ENCODE measurements around the gene NCDN. TPM values are rescaled to one million over a fixed set of nuclear protein-coding genes. Genes with fewer than 3 reads are reported as not detected.

Gene NCDN
- total RNA-seq, 1 donor from 2014 or later: 26.1 TPM

DNA sequence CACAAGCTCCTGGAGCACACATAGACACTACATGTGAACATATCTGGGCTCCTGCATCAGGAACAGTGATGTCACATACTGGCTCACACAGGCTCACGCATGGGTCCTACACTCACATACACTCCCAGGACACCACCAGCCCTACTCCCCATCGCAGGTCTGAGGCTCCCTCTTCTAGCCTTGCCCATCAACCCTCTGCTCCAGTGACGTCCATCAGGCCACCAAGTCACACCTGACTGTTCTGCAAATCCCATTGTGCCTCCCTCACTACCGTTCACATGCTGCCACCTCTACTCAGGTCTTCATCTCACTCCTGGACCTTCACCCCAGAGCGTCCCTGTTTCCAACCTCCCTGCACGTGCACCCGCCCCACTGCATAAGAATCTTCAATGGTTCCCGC lies 33.6 kb downstream of the NCDN start:
- H3K36me3 ChIP-seq: peaks cover 5% of the 10 kb centered on the region
- no peak overlapping the region for H3K27ac ChIP-seq (replicated peaks)
- no peak overlapping the region for H3K4me3 ChIP-seq
- TF ChIP-seq CTCF (IDR thresholded peaks at IDR 0.05; ENCODE audit: borderline replicate concordance): no peak
- H3K9me3 ChIP-seq (replicated peaks): no peaks in the 10 kb centered on the region
- H3K4me1 ChIP-seq: no peaks in the 10 kb centered on the region
- DNase-seq: no peak
- H3K27me3 ChIP-seq (ENCODE audit: low read depth): no peaks in the 10 kb centered on the region
- intact Hi-C loops (cut with micrococcal nuclease): no loop called here

DNA sequence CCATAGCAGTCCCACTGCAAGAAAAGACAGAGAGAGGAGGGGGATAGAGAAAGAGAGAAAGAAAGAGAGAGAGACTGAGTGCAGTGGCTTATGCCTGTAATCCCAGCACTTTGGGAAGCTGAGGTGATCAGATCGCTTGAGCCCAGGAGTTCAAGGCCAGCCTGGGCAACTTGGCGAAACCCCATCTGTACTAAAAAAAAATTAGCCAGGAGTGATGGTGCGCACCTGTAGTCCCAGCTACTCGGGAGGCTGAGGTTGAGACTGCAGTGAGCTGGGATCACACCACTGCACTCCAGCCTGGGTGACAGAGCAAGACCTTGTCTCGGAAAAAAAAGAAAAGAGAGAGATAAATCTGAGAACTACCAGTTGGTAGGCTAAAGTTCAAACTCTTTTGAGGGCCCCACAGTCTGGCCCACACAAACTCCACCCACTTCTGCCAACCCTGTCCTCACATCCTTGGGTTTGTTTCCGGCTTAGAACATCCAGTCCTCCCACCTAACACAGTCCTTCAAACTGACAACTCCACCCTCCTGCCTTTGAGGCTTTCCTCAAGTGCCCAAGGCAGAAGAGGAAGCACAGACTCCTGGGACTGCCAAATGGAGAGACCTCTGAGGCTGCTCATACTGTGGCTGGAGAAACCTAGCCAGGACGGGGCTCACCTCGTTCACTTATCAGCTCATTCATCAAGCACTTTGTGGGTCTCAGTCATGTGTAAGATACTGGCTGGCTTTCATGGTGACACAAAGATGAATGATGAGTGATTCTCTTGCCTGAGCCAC lies 35.6 kb downstream of the NCDN start:
- H3K36me3 ChIP-seq: peaks cover 5% of the 10 kb centered on the region
- H3K27ac ChIP-seq (replicated peaks): no peak overlapping the region
- DNase-seq: no peak
- intact Hi-C loops (cut with micrococcal nuclease): no loop called here
- no peaks in the 10 kb centered on the region for H3K4me1 ChIP-seq
- no peaks in the 10 kb centered on the region for H3K27me3 ChIP-seq (ENCODE audit: low read depth)
- no peak for TF ChIP-seq CTCF (IDR thresholded peaks at IDR 0.05; ENCODE audit: borderline replicate concordance)
- no peaks in the 10 kb centered on the region for H3K9me3 ChIP-seq (replicated peaks)
- H3K4me3 ChIP-seq: no peak overlapping the region

- no peak for DNase-seq
- H3K4me3 ChIP-seq: no peak overlapping the region
- H3K36me3 ChIP-seq: peaks cover 10% of the 10 kb centered on the region
- H3K4me1 ChIP-seq: no peaks in the 10 kb centered on the region
- intact Hi-C loops (cut with micrococcal nuclease): no loop called here
- H3K27ac ChIP-seq (replicated peaks): no peak overlapping the region
- no peaks in the 10 kb centered on the region for H3K27me3 ChIP-seq (ENCODE audit: low read depth)
- TF ChIP-seq CTCF (IDR thresholded peaks at IDR 0.05; ENCODE audit: borderline replicate concordance): no peak
- H3K9me3 ChIP-seq (replicated peaks): no peaks in the 10 kb centered on the region
Observed at GRCh38 chr1:35594005-35594760, 36.6 kb downstream of the NCDN start.

DNA sequence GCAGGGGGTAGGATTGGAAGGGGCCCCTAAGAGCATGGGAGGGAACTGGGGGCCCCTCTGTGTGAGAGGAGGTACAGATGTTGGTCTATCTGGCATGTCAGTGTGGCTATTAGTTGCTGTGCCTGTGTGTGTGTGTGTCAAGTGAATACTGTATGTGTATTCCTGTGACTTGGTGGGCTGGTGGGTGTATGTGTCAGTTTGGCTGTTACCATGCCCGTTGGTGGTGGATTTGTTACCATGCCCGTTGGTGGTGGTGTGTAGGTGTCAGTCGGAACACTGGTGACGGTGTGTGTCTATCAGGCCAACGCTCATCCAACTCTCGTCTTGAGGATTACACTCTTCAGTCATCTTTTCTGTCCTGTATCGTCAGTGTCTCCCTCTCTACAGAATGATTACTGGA lies 38.1 kb downstream of the NCDN start:
- H3K9me3 ChIP-seq (replicated peaks): no peaks in the 10 kb centered on the region
- no peak for TF ChIP-seq CTCF (IDR thresholded peaks at IDR 0.05; ENCODE audit: borderline replicate concordance)
- no peaks in the 10 kb centered on the region for H3K27me3 ChIP-seq (ENCODE audit: low read depth)
- H3K36me3 ChIP-seq: peaks cover 22% of the 10 kb centered on the region
- H3K4me3 ChIP-seq: no peak overlapping the region
- no peak overlapping the region for H3K27ac ChIP-seq (replicated peaks)
- no peaks in the 10 kb centered on the region for H3K4me1 ChIP-seq
- DNase-seq: no peak
- intact Hi-C loops (cut with micrococcal nuclease): no loop called here

- TF ChIP-seq CTCF (IDR thresholded peaks at IDR 0.05; ENCODE audit: borderline replicate concordance): no peak
- Histone ChIP-seq H3K9me3 (replicated peaks) (no peaks in the 10 kb centered on the region), H3K4me1 (no peaks in the 10 kb centered on the region), H3K4me3 (no peak overlapping the region), H3K36me3 (peaks cover 41% of the 10 kb centered on the region), H3K27me3 (ENCODE audit: low read depth) (no peaks in the 10 kb centered on the region), H3K27ac (replicated peaks) (no peak overlapping the region)
- intact Hi-C loops (cut with micrococcal nuclease): no loop called here
- no peak for DNase-seq
Observed at GRCh38 chr1:35597870-35598269, 40.3 kb downstream of the NCDN start.
